Neuron (in vitro differentiated cells): ENCODE measurements around the gene RNGTT.
"Not testable (repeated sequence)": the region's sequence is repeated elsewhere in the genome, so short reads cannot be mapped to it uniquely, and the experiment has no call there.

Source experiments
- H2AFZ ChIP-seq: one replicate; pipeline ENCODE4 v1.6.1; 2013; ENCODE audit warnings: low read depth, mild to moderate bottlenecking, inconsistent platforms, low read length, moderate library complexity
- H3K27me3 ChIP-seq: one replicate; pipeline ENCODE4 v1.6.1; 2013; ENCODE audit warnings: low read length; ENCODE audit not compliant: insufficient read depth
- H3K36me3 ChIP-seq: one replicate; pipeline ENCODE4 v1.6.1; 2013; ENCODE audit warnings: low read length; ENCODE audit not compliant: insufficient read depth
- H3K4me1 ChIP-seq: one replicate; pipeline ENCODE4 v1.6.1; 2013; ENCODE audit warnings: low read length; ENCODE audit not compliant: insufficient read depth
- H3K4me3 ChIP-seq: 2 replicates; pipeline ENCODE4 v1.5.1; 2013; ENCODE audit warnings: mild to moderate bottlenecking, low read length, moderate library complexity
- H3K9me3 ChIP-seq: one replicate; pipeline ENCODE4 v1.6.1; 2013; ENCODE audit warnings: low read length

The RNGTT gene

GRCh38 chr6:88985901-88986300 lies 22.5 kb upstream of the RNGTT start:
- Histone ChIP-seq H3K4me1 (peaks cover 6% of the 10 kb centered on the region), H3K9me3 (no peaks in the 10 kb centered on the region), H3K36me3 (no peaks in the 10 kb centered on the region), H3K4me3 (no peak overlapping the region), H2AFZ (no peak overlapping the region), H3K27me3 (no peaks in the 10 kb centered on the region)

- Histone ChIP-seq H3K4me1 (peaks cover 4% of the 10 kb centered on the region), H3K9me3 (no peaks in the 10 kb centered on the region), H3K36me3 (no peaks in the 10 kb centered on the region), H3K27me3 (no peaks in the 10 kb centered on the region), H3K4me3 (no peak overlapping the region), H2AFZ (no peak overlapping the region)
These were observed 21.2 kb upstream of the RNGTT start for GRCh38 chr6:88984606-88985005.

GRCh38 chr6:88984152-88984551 lies 20.7 kb upstream of the RNGTT start:
- Histone ChIP-seq H3K4me3 (no peak overlapping the region), H3K36me3 (no peaks in the 10 kb centered on the region), H3K9me3 (no peaks in the 10 kb centered on the region), H3K4me1 (no peaks in the 10 kb centered on the region), H3K27me3 (no peaks in the 10 kb centered on the region), H2AFZ (no peak overlapping the region)

GRCh38 chr6:88983532-88983931 lies 20.1 kb upstream of the RNGTT start:
- Histone ChIP-seq H3K36me3 (no peaks in the 10 kb centered on the region), H3K4me1 (no peaks in the 10 kb centered on the region), H3K27me3 (no peaks in the 10 kb centered on the region), H3K4me3 (no peak overlapping the region), H3K9me3 (no peaks in the 10 kb centered on the region), H2AFZ (no peak overlapping the region)

- H3K9me3 ChIP-seq, H3K36me3 ChIP-seq, H3K4me1 ChIP-seq, H3K4me3 ChIP-seq, H3K27me3 ChIP-seq, H2AFZ ChIP-seq: not testable (repeated sequence)
These were observed 19.7 kb upstream of the RNGTT start for GRCh38 chr6:88983129-88983528.

GRCh38 chr6:88982720-88983119 lies 19.3 kb upstream of the RNGTT start:
- Histone ChIP-seq H3K27me3 (no peaks in the 10 kb centered on the region), H3K36me3 (no peaks in the 10 kb centered on the region), H2AFZ (no peak overlapping the region), H3K9me3 (no peaks in the 10 kb centered on the region), H3K4me1 (no peaks in the 10 kb centered on the region), H3K4me3 (no peak overlapping the region)

- Histone ChIP-seq H3K4me1 (no peaks in the 10 kb centered on the region), H3K36me3 (no peaks in the 10 kb centered on the region), H3K27me3 (no peaks in the 10 kb centered on the region), H2AFZ (no peak overlapping the region), H3K9me3 (no peaks in the 10 kb centered on the region), H3K4me3 (no peak overlapping the region)
These were observed 12.0 kb upstream of the RNGTT start for GRCh38 chr6:88975369-88975768.

- H3K4me3 ChIP-seq, result no peak overlapping the region
These were observed 9.3 kb upstream of the RNGTT start for GRCh38 chr6:88972504-88973423.

GRCh38 chr6:88970301-88970700 lies 6.9 kb upstream of the RNGTT start:
- H2AFZ ChIP-seq, result no peak overlapping the region
- no peaks in the 10 kb centered on the region for H3K27me3 ChIP-seq
- H3K4me1 ChIP-seq, result no peaks in the 10 kb centered on the region
- no peak overlapping the region for H3K4me3 ChIP-seq
- no peaks in the 10 kb centered on the region for H3K9me3 ChIP-seq
- no peaks in the 10 kb centered on the region for H3K36me3 ChIP-seq

More at GRCh38 chr6:88972504-88973423, 9.3 kb upstream of the RNGTT start:
- Histone ChIP-seq H2AFZ (no peak overlapping the region), H3K27me3 (no peaks in the 10 kb centered on the region), H3K4me1 (no peaks in the 10 kb centered on the region), H3K9me3 (no peaks in the 10 kb centered on the region), H3K36me3 (no peaks in the 10 kb centered on the region)

GRCh38 chr6:88969255-88969654 lies 5.8 kb upstream of the RNGTT start:
- H3K4me3 ChIP-seq, H2AFZ ChIP-seq, H3K27me3 ChIP-seq, H3K36me3 ChIP-seq, H3K9me3 ChIP-seq, H3K4me1 ChIP-seq: not testable (repeated sequence)

GRCh38 chr6:88967891-88968290 lies 4.5 kb upstream of the RNGTT start:
- Histone ChIP-seq H3K36me3 (no peaks in the 10 kb centered on the region), H3K9me3 (no peaks in the 10 kb centered on the region), H3K4me3 (no peak overlapping the region), H2AFZ (no peak overlapping the region), H3K27me3 (no peaks in the 10 kb centered on the region), H3K4me1 (peaks cover 8% of the 10 kb centered on the region)

GRCh38 chr6:88965691-88966090 lies 2.3 kb upstream of the RNGTT start:
- Histone ChIP-seq H3K4me1 (peaks cover 8% of the 10 kb centered on the region), H3K9me3 (peaks cover 2% of the 10 kb centered on the region), H3K36me3 (no peaks in the 10 kb centered on the region), H3K4me3 (no peak overlapping the region), H3K27me3 (no peaks in the 10 kb centered on the region), H2AFZ (no peak overlapping the region)

- Histone ChIP-seq H3K9me3 (peaks cover 2% of the 10 kb centered on the region), H2AFZ (peak overlapping the region; percentile 84), H3K4me1 (peaks cover 8% of the 10 kb centered on the region), H3K27me3 (no peaks in the 10 kb centered on the region), H3K36me3 (no peaks in the 10 kb centered on the region), H3K4me3 (peak overlapping the region; percentile 95)
These were observed 1.1 kb upstream of the RNGTT start for GRCh38 chr6:88964509-88964908.

- H3K4me3 ChIP-seq, result no peak overlapping the region
- peaks cover 6% of the 10 kb centered on the region for H3K9me3 ChIP-seq
- H3K36me3 ChIP-seq, result no peaks in the 10 kb centered on the region
- H2AFZ ChIP-seq, result no peak overlapping the region
- no peaks in the 10 kb centered on the region for H3K27me3 ChIP-seq
- no peaks in the 10 kb centered on the region for H3K4me1 ChIP-seq
These were observed 4.6 kb downstream of the RNGTT start for GRCh38 chr6:88958842-88959241.
